Lower lobe of right lung (tissue), 2 donors: ENCODE measurements around the gene ASGR1. TPM values are rescaled to one million over a fixed set of nuclear protein-coding genes. Genes with fewer than 3 reads are reported as not detected.
"Not testable (repeated sequence)": the region's sequence is repeated elsewhere in the genome, so short reads cannot be mapped to it uniquely, and the experiment has no call there.

ENCODE experiments used
- ATAC-seq, 2 donors: fragments of 200-7000 bp; cut with Tn5 transposase; one replicate each; pipeline ENCODE4 v1.9.1; 2020 to 2022; ENCODE audit warnings: mild to moderate bottlenecking in 2 of 2, moderate library complexity in 2 of 2
- DNase-seq: peaks from one replicate; pipeline ENCODE4 v3.0.0-alpha.2; 2020
- H3K27ac ChIP-seq: fragments of 200-600 bp; one replicate; pipeline ENCODE4 v1.8.0; 2022
- H3K27me3 ChIP-seq: fragments of 200-600 bp; one replicate; pipeline ENCODE4 v1.8.0; 2022; ENCODE audit warnings: low read depth
- H3K36me3 ChIP-seq: fragments of 200-600 bp; one replicate; pipeline ENCODE4 v1.8.0; 2022; ENCODE audit warnings: mild to moderate bottlenecking
- H3K4me1 ChIP-seq: fragments of 200-600 bp; one replicate; pipeline ENCODE4 v1.8.0; 2022
- H3K4me3 ChIP-seq: fragments of 200-600 bp; one replicate; pipeline ENCODE4 v1.8.0; 2022; ENCODE audit warnings: mild to moderate bottlenecking
- H3K9me3 ChIP-seq: fragments of 200-600 bp; one replicate; pipeline ENCODE4 v1.8.0; 2022
- CTCF ChIP-seq: fragments of 200-600 bp; IDR thresholded peaks from one replicate; pipeline ENCODE4 v1.8.0; 2022; ENCODE audit warnings: antibody characterized with exemption, mild to moderate bottlenecking
- intact Hi-C: fragments of 100-400 bp; cut with DNase I; formaldehyde crosslinking; loops from one replicate; pipeline ENCODE4 v1.11.0; 2022
- total RNA-seq: library from RNA; stranded (reverse); fragmentation: NEBNext Ultra II Directional; extraction: Animal tissue kit (Norgen Biotek cat#: 25700); gene quantifications from one replicate; pipeline ENCODE4 v1.2.1, GENCODE V29; 2021
- donor health status: DM: no; HTN: yes; CAD: no; lungs with severe emphysema.

The ASGR1 gene
- total RNA-seq, 1 donor from 2014 or later: 5.1 TPM

- Histone ChIP-seq H3K9me3 (no peaks in the 10 kb centered on the region), H3K36me3 (no peaks in the 10 kb centered on the region), H3K27ac (no peak overlapping the region), H3K27me3 (peaks cover 14% of the 10 kb centered on the region), H3K4me3 (no peak overlapping the region), H3K4me1 (peaks cover 27% of the 10 kb centered on the region)
- no peak for TF ChIP-seq CTCF
- no peak for ATAC-seq
- intact Hi-C loops: no loop called here
- no peak for DNase-seq
These were observed 3.8 kb downstream of the ASGR1 start for GRCh38 chr17:7175330-7175733.

GRCh38 chr17:7174603-7175326 is 4.4 kb downstream of the ASGR1 start:
- Histone ChIP-seq H3K4me1 (peaks cover 27% of the 10 kb centered on the region), H3K4me3 (no peak overlapping the region), H3K27ac (no peak overlapping the region), H3K27me3 (peaks cover 14% of the 10 kb centered on the region), H3K9me3 (no peaks in the 10 kb centered on the region), H3K36me3 (no peaks in the 10 kb centered on the region)
- DNase-seq (no peak), ATAC-seq (no peak)
- intact Hi-C loops: no loop called here
- TF ChIP-seq CTCF: no peak

GRCh38 chr17:7173687-7174602 is 5.2 kb downstream of the ASGR1 start:
- no peaks in the 10 kb centered on the region for H3K36me3 ChIP-seq
- DNase-seq: peak; percentile 91
- H3K27ac ChIP-seq: peak overlapping the region; percentile 64
- H3K27me3 ChIP-seq: peaks cover 14% of the 10 kb centered on the region
- intact Hi-C loops: no loop called here
- peak; percentile 76 to 85 for ATAC-seq
- H3K4me1 ChIP-seq: peaks cover 27% of the 10 kb centered on the region
- H3K4me3 ChIP-seq: peak overlapping the region; percentile 46
- peaks cover 2% of the 10 kb centered on the region for H3K9me3 ChIP-seq
- TF ChIP-seq CTCF: peak; percentile 28

- H3K36me3 ChIP-seq, DNase-seq, H3K27me3 ChIP-seq, H3K9me3 ChIP-seq, intact Hi-C loops, H3K4me3 ChIP-seq, H3K27ac ChIP-seq, ATAC-seq: not testable (repeated sequence)
- peaks cover 19% of the 10 kb centered on the region for H3K4me1 ChIP-seq
These were observed 6.5 kb downstream of the ASGR1 start for GRCh38 chr17:7172522-7173191.

- peak overlapping the region; percentile 30 for H3K4me3 ChIP-seq
- ATAC-seq: not testable (repeated sequence)
These were observed 9.6 kb downstream of the ASGR1 start for GRCh38 chr17:7169565-7169908.

GRCh38 chr17:7168841-7169564 is 10.2 kb downstream of the ASGR1 start:
- ATAC-seq, intact Hi-C loops, H3K36me3 ChIP-seq, DNase-seq, H3K4me1 ChIP-seq, H3K27me3 ChIP-seq, H3K9me3 ChIP-seq: not testable (repeated sequence)
- peak overlapping the region; percentile 30 for H3K4me3 ChIP-seq
- peak overlapping the region; percentile 49 for H3K27ac ChIP-seq

More at GRCh38 chr17:7169565-7169908, 9.6 kb downstream of the ASGR1 start:
- H3K27ac ChIP-seq, intact Hi-C loops, H3K4me1 ChIP-seq, H3K27me3 ChIP-seq, DNase-seq, H3K9me3 ChIP-seq, H3K36me3 ChIP-seq: not testable (repeated sequence)
